ENCODE measurements around the gene ABCG2.

The ABCG2 gene

DNA sequence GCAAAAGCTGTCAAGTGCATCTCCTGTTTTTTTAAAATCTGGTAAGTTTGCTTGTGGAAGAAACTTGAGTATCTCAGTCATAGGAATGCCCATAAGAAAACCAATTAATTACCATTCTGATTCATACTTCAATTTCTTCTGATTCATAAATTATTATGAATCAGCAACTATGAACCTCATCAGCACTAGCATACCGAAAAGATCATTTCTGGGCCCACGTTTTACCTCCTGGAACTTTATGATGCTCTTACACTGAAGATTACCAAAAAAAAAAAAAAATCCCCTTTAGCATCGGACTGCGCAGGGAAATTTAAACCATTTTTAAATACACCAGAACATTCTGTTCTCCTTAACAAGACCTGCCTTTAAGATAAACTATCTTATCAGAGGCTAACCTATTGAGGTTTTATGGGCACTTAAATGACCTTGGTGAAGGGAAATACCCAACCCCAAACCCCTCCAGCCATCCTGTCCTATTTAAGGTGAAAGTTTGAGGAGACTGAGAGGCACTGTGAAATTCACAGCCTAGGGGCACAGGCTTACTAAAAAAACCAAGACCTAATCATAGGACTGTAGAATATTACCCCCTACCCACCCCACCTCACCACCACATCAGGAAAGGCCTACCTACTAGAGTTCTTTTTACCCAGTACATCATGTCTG, 38.2 kb upstream of the ABCG2 start (continued):
- TF ChIP-seq ZNF132 (tag by site-specific recombination; IDR thresholded peaks at IDR 0.05; ENCODE audit: borderline replicate concordance), result no peak
- TF ChIP-seq, protein P1, sequence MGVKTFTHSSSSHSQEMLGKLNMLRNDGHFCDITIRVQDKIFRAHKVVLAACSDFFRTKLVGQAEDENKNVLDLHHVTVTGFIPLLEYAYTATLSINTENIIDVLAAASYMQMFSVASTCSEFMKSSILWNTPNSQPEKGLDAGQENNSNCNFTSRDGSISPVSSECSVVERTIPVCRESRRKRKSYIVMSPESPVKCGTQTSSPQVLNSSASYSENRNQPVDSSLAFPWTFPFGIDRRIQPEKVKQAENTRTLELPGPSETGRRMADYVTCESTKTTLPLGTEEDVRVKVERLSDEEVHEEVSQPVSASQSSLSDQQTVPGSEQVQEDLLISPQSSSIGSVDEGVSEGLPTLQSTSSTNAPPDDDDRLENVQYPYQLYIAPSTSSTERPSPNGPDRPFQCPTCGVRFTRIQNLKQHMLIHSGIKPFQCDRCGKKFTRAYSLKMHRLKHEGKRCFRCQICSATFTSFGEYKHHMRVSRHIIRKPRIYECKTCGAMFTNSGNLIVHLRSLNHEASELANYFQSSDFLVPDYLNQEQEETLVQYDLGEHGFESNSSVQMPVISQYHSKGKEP (tag by site-specific recombination; IDR thresholded peaks at IDR 0.05), result no peak

DNA sequence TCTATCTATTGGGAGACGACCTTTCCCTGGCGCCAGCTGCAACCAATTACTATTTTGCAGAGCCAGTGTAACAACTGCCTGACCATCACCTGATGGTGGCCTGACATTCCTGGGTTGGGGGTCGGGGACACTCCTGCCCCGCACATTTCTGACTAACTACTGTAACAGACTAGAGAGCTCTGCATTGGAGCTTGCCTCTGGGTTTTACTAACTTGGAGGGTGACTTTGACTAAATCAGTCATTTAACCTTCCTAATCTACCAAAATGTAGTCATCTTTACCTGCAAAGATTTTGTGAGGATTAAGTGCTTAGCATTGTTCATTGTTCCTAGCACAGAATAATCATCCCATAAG, 37.5 kb upstream of the ABCG2 start:
- Histone ChIP-seq H3K36me3 (ENCODE audit: control insufficient read depth in 2 of 2, insufficient read depth in 1 of 2, low read length in 2 of 2) (no peaks in the 10 kb centered on the region), H3K9me3 (ENCODE audit: control insufficient read depth, insufficient read depth, low read depth, low read length) (no peaks in the 10 kb centered on the region), H3K27ac (ENCODE audit: extremely low read depth, low read depth, low read length) (no peak overlapping the region), H3K4me1 (ENCODE audit: control insufficient read depth, insufficient read depth, low read length) (no peaks in the 10 kb centered on the region), H3K4me3 (ENCODE audit: low read depth, low read length) (no peak overlapping the region)
- TF ChIP-seq ZSCAN30 (tag by site-specific recombination; IDR thresholded peaks at IDR 0.05), result no peak
- TF ChIP-seq ZNF416 (tag by site-specific recombination; IDR thresholded peaks at IDR 0.05), result no peak
- TF ChIP-seq ZNF623 (tag by site-specific recombination; IDR thresholded peaks at IDR 0.05), result no peak
- no peak for TF ChIP-seq ZFP3 (tag by site-specific recombination; IDR thresholded peaks at IDR 0.05; ENCODE audit: low read depth)
- no peak for TF ChIP-seq ZNF394 (tag by site-specific recombination; IDR thresholded peaks at IDR 0.05; ENCODE audit: borderline replicate concordance)
- TF ChIP-seq, protein P2, sequence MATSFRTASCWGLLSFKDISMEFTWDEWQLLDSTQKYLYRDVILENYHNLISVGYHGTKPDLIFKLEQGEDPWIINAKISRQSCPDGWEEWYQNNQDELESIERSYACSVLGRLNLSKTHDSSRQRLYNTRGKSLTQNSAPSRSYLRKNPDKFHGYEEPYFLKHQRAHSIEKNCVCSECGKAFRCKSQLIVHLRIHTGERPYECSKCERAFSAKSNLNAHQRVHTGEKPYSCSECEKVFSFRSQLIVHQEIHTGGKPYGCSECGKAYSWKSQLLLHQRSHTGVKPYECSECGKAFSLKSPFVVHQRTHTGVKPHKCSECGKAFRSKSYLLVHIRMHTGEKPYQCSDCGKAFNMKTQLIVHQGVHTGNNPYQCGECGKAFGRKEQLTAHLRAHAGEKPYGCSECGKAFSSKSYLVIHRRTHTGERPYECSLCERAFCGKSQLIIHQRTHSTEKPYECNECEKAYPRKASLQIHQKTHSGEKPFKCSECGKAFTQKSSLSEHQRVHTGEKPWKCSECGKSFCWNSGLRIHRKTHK (tag by site-specific recombination; IDR thresholded peaks at IDR 0.05), result no peak
- TF ChIP-seq SCRT1 (tag by site-specific recombination; IDR thresholded peaks at IDR 0.05; ENCODE audit: borderline replicate concordance), result no peak
- TF ChIP-seq ZFHX2 (tag by site-specific recombination; conservative IDR thresholded peaks at IDR 0.05), result no peak
- no peak for TF ChIP-seq ZNF707 (tag by site-specific recombination; IDR thresholded peaks at IDR 0.05)
- TF ChIP-seq ZNF311 (tag by site-specific recombination; IDR thresholded peaks at IDR 0.05; ENCODE audit: borderline replicate concordance), result no peak
- TF ChIP-seq ZNF654 (tag by site-specific recombination; IDR thresholded peaks at IDR 0.05; ENCODE audit: low read depth), result no peak
- TF ChIP-seq ZNF174 (tag by site-specific recombination; IDR thresholded peaks at IDR 0.05), result no peak
- TF ChIP-seq, protein P3, sequence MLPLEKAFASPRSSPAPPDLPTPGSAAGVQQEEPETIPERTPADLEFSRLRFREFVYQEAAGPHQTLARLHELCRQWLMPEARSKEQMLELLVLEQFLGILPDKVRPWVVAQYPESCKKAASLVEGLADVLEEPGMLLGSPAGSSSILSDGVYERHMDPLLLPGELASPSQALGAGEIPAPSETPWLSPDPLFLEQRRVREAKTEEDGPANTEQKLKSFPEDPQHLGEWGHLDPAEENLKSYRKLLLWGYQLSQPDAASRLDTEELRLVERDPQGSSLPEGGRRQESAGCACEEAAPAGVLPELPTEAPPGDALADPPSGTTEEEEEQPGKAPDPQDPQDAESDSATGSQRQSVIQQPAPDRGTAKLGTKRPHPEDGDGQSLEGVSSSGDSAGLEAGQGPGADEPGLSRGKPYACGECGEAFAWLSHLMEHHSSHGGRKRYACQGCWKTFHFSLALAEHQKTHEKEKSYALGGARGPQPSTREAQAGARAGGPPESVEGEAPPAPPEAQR (tag by site-specific recombination; IDR thresholded peaks at IDR 0.05), result no peak
- TF ChIP-seq YY2 (tag by site-specific recombination; IDR thresholded peaks at IDR 0.05), result no peak
- no peak for TF ChIP-seq ZNF37A (tag by site-specific recombination; IDR thresholded peaks at IDR 0.05)
- ChIA-PET POLR2A (no interaction called here), CTCF (no interaction called here)

DNA sequence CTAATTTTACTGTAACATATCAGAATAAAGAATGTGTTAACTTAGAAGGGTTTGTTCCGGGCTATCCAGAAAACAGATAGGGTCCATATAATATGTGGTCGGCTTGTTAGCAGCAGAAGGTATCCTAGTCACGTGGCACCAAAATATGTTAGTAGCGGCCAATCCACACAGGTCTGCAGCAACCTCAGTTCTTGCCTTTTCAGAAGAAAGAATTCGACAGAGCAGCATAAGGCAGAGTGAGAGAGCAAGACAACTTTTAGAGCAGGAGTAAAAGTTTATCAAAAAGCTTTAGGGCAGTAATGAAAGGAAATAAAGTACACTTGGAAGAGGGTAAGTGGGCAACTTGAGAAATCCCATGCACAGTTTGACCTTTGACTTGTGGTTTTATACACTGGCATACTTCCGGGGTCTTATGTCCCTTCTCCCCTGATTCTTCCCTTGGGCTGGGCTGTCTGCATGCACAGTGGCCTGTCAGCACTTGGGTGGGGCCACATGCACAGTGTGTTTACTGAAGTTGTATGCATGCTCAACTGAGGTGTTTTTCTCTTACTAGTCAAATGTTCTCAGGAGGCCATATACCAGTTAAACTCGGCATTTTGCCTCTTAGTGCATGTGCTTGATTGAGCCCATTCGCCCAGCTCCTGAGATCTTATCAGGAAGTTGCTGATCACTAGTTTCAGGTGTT, 37.0 kb upstream of the ABCG2 start:
- no peaks in the 10 kb centered on the region for H3K9me3 ChIP-seq (ENCODE audit: control insufficient read depth, insufficient read depth, low read depth, low read length)
- H3K27ac ChIP-seq (ENCODE audit: extremely low read depth, low read depth, low read length), result no peak overlapping the region
- H3K4me1 ChIP-seq (ENCODE audit: control insufficient read depth, insufficient read depth, low read length), result no peaks in the 10 kb centered on the region
- TF ChIP-seq ZNF354C (tag by site-specific recombination; IDR thresholded peaks at IDR 0.05; ENCODE audit: borderline replicate concordance, low read depth) (no peak), ZNF157 (tag by site-specific recombination; IDR thresholded peaks at IDR 0.05) (no peak)
- H3K36me3 ChIP-seq (ENCODE audit: control insufficient read depth in 2 of 2, insufficient read depth in 1 of 2, low read length in 2 of 2), result no peaks in the 10 kb centered on the region
- no peak overlapping the region for H3K4me3 ChIP-seq (ENCODE audit: low read depth, low read length)
- ChIA-PET CTCF (interaction anchor here (0.9 kb wide), 1 partner anchor 16 kb away, joined by 3 read pairs; no protein-coding TSS in a partner anchor), POLR2A (no interaction called here)
